Kidney epithelial cell (primary cell): ENCODE measurements around the gene RHBDD3. TPM values are rescaled to one million over a fixed set of nuclear protein-coding genes. Genes with fewer than 3 reads are reported as not detected.

Source experiments
- DNase-seq: peaks from one replicate; pipeline ENCODE4 v3.0.0-alpha.2; 2010; ENCODE audit warnings: low read depth
- H3K27me3 ChIP-seq: 2 replicates; pipeline ENCODE4 v1.6.0; 2011; ENCODE audit warnings: low read length; ENCODE audit not compliant: control insufficient read depth, insufficient read depth
- H3K36me3 ChIP-seq: 2 replicates; pipeline ENCODE4 v1.5.1; 2011; ENCODE audit warnings: low read length; ENCODE audit not compliant: control insufficient read depth, insufficient read depth
- H3K4me3 ChIP-seq: 2 replicates; pipeline ENCODE4 v1.5.1; 2011; ENCODE audit warnings: low read depth, mild to moderate bottlenecking, control low read depth, low read length
- CTCF ChIP-seq: IDR thresholded peaks from 2 replicates; pipeline ENCODE4 v1.5.1; 2011; ENCODE audit warnings: mild to moderate bottlenecking, moderate library complexity, low read length, control low read depth, inconsistent platforms; ENCODE audit not compliant: insufficient read depth, poor library complexity, severe bottlenecking
- total RNA-seq: library from RNA; depleted of rRNA; stranded (reverse); fragments of >200 nt; gene quantifications from 2 replicates; pipeline ENCODE4 v1.2.3, GENCODE V29; 2015

The RHBDD3 gene
- total RNA-seq, 1 donor from 2014 or later, result 51.8 TPM

GRCh38 chr22:29309332-29310064 is 41.7 kb upstream of the RHBDD3 start:
- peaks cover 17% of the 10 kb centered on the region for H3K27me3 ChIP-seq
- no peak overlapping the region for H3K4me3 ChIP-seq
- DNase-seq, result no peak
- no peak for TF ChIP-seq CTCF
- H3K36me3 ChIP-seq, result no peaks in the 10 kb centered on the region

GRCh38 chr22:29308791-29309262 is 41.0 kb upstream of the RHBDD3 start:
- H3K36me3 ChIP-seq, result no peaks in the 10 kb centered on the region
- H3K27me3 ChIP-seq, result peaks cover 10% of the 10 kb centered on the region
- no peak for DNase-seq
- no peak overlapping the region for H3K4me3 ChIP-seq
- no peak for TF ChIP-seq CTCF

GRCh38 chr22:29308148-29308790 is 40.5 kb upstream of the RHBDD3 start:
- no peak for DNase-seq
- no peak for TF ChIP-seq CTCF
- peaks cover 5% of the 10 kb centered on the region for H3K27me3 ChIP-seq
- no peak overlapping the region for H3K4me3 ChIP-seq
- no peaks in the 10 kb centered on the region for H3K36me3 ChIP-seq

- Histone ChIP-seq H3K36me3 (no peaks in the 10 kb centered on the region), H3K4me3 (peak overlapping the region; percentile 68), H3K27me3 (no peaks in the 10 kb centered on the region)
- TF ChIP-seq CTCF, result no peak
- no peak for DNase-seq
Observed at GRCh38 chr22:29307596-29308147, 39.9 kb upstream of the RHBDD3 start.

GRCh38 chr22:29306835-29307595 is 39.2 kb upstream of the RHBDD3 start:
- TF ChIP-seq CTCF, result no peak
- Histone ChIP-seq H3K27me3 (no peaks in the 10 kb centered on the region), H3K4me3 (peak overlapping the region; percentile 68), H3K36me3 (no peaks in the 10 kb centered on the region)
- DNase-seq, result no peak
